ENCODE measurements around the gene GBP4.

GBP4 gene

GRCh38 chr1:89147678-89148658, 50.8 kb downstream of the GBP4 start:
- H3K9me3 Mint-ChIP-seq, result no peaks in the 10 kb centered on the region
- no peak for ATAC-seq
- peaks cover 6% of the 10 kb centered on the region for H3K4me1 Mint-ChIP-seq
- H3K27me3 Mint-ChIP-seq, result peaks cover 13% of the 10 kb centered on the region
- no peak overlapping the region for H3K27ac Mint-ChIP-seq
- no peak for DNase-seq
- no peak overlapping the region for H3K4me3 Mint-ChIP-seq

- DNase-seq, result no peak
- Mint-ChIP-seq H3K27me3 (peaks cover 13% of the 10 kb centered on the region), H3K4me1 (peaks cover 6% of the 10 kb centered on the region), H3K4me3 (no peak overlapping the region), H3K9me3 (no peaks in the 10 kb centered on the region), H3K27ac (no peak overlapping the region)
- ATAC-seq, result no peak
These were observed 52.0 kb downstream of the GBP4 start for GRCh38 chr1:89146721-89147120.

- ATAC-seq, result no peak
- DNase-seq, result no peak
- peaks cover 0 to 5% of the 10 kb centered on the region in 2 donors for H3K9me3 Mint-ChIP-seq
- peaks cover 12% of the 10 kb centered on the region for H3K4me1 Mint-ChIP-seq
- H3K4me3 Mint-ChIP-seq, result no peak overlapping the region
- H3K27me3 Mint-ChIP-seq, result peaks cover 8% of the 10 kb centered on the region
- H3K27ac Mint-ChIP-seq, result no peak overlapping the region
These were observed 55.3 kb downstream of the GBP4 start for GRCh38 chr1:89143484-89143883.

- no peaks in the 10 kb centered on the region for H3K27me3 Mint-ChIP-seq
- no peak for ATAC-seq
- no peak overlapping the region for H3K4me3 Mint-ChIP-seq
- no peak for DNase-seq
- no peak overlapping the region for H3K27ac Mint-ChIP-seq
- peaks cover 12% of the 10 kb centered on the region for H3K4me1 Mint-ChIP-seq
- H3K9me3 Mint-ChIP-seq, result peaks cover 0 to 15% of the 10 kb centered on the region in 2 donors
These were observed 56.6 kb downstream of the GBP4 start for GRCh38 chr1:89142160-89142559.

DNA sequence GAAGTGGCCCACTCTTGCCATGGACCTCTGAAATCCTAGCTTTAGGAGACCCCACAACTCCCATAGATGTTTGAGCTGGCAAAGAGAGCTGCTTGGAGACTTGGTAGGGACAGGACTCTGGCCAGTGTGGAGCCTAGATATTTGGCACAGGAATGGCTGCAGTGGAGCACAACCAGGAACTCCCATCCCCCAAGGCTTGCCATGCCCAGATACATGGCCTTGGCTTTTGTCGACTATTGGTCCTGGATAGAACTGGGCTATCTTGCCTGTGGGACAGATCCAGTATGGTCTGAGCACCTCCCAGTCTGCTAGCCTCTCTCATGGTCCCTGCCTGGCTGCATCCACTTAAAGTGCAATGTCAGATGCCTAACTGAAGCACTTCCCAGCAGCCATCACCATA, 65.0 kb downstream of the GBP4 start:
- no peak for ATAC-seq
- DNase-seq, result no peak
- Mint-ChIP-seq H3K4me3 (no peak overlapping the region), H3K27me3 (no peaks in the 10 kb centered on the region), H3K4me1 (peaks cover 28% of the 10 kb centered on the region), H3K9me3 (peaks cover 10 to 39% of the 10 kb centered on the region in 2 donors), H3K27ac (no peak overlapping the region)

Measured in stimulated activated naive CD8-positive, alpha-beta T cell treated with anti-CD3 and anti-CD28 coated beads, Interleukin-15, amount 100 ng/mL, for 72 hours (primary cell).